PC-9 (cell line): ENCODE results near the gene NISCH.

Source experiments
- CTCF ChIP-seq: fragments of 200-600 bp; sonication (generic); conservative IDR thresholded peaks from 2 replicates; pipeline ENCODE4 v1.6.1; 2017; ENCODE audit warnings: mixed run types, antibody characterized with exemption, mild to moderate bottlenecking, moderate library complexity
- EZH2 ChIP-seq: fragments of 200-600 bp; sonication (generic); IDR thresholded peaks from 2 replicates; pipeline ENCODE4 v1.8.0; 2017; ENCODE audit warnings: antibody characterized with exemption, low read depth

- TF ChIP-seq CTCF: no peak
- no peak for TF ChIP-seq EZH2
These were observed 59.8 kb downstream of the NISCH start for GRCh38 chr3:52515192-52515591.
